GM20431 (cell line): Measurements from ENCODE around the gene SUGCT.
"Not testable (repeated sequence)": the region's sequence is repeated elsewhere in the genome, so short reads cannot be mapped to it uniquely, and the experiment has no call there.

ENCODE experiments used
- in situ Hi-C: fragments of 300-500 bp; cut with MseI, MboI; formaldehyde crosslinking; loops from one replicate; pipeline ENCODE4 v1.15.0; 2020; ENCODE audit warnings: low sequenced_read_pairs; ENCODE audit not compliant: unreplicated experiment

Gene SUGCT

GRCh38 chr7:40134428-40135316 is at the start of gene SUGCT, which contains the start of gene MPLKIP:
SUGCT (plus strand) TSS chr7:40135005.
MPLKIP (minus strand) TSS chr7:40134622; CDS start chr7:40134567, 55 bp downstream.
- in situ Hi-C loops, result no loop called here

- in situ Hi-C loops, result no loop called here
Measured at GRCh38 chr7:40092182-40092581, 42.6 kb upstream of the SUGCT start.

- in situ Hi-C loops, result no loop called here
Measured at GRCh38 chr7:40093631-40094350, 41.0 kb upstream of the SUGCT start.

- in situ Hi-C loops, result no loop called here
Measured at GRCh38 chr7:40095230-40095629, 39.6 kb upstream of the SUGCT start.

- in situ Hi-C loops, result no loop called here
Measured at GRCh38 chr7:40095695-40096327, 39.0 kb upstream of the SUGCT start.

- in situ Hi-C loops, result no loop called here
Measured at GRCh38 chr7:40097728-40098127, 37.1 kb upstream of the SUGCT start.

GRCh38 chr7:40098810-40099209 is 36.0 kb upstream of the SUGCT start:
- in situ Hi-C loops, result no loop called here

GRCh38 chr7:40099837-40100236 is 35.0 kb upstream of the SUGCT start:
- in situ Hi-C loops, result no loop called here

GRCh38 chr7:40101201-40101600 is 33.6 kb upstream of the SUGCT start:
- in situ Hi-C loops, result no loop called here

GRCh38 chr7:40102897-40103296 is 31.9 kb upstream of the SUGCT start:
- in situ Hi-C loops, result no loop called here

GRCh38 chr7:40105879-40106473 is 28.8 kb upstream of the SUGCT start:
- in situ Hi-C loops, result no loop called here

- in situ Hi-C loops, result no loop called here
Measured at GRCh38 chr7:40115936-40116335, 18.9 kb upstream of the SUGCT start.

- in situ Hi-C loops, result not testable (repeated sequence)
Measured at GRCh38 chr7:40117199-40117598, 17.6 kb upstream of the SUGCT start.

- in situ Hi-C loops, result not testable (repeated sequence)
Measured at GRCh38 chr7:40118201-40118600, 16.6 kb upstream of the SUGCT start.

- in situ Hi-C loops, result no loop called here
Measured at GRCh38 chr7:40120020-40120419, 14.8 kb upstream of the SUGCT start.

GRCh38 chr7:40122100-40122939 is 12.5 kb upstream of the SUGCT start:
- in situ Hi-C loops, result not testable (repeated sequence)

- in situ Hi-C loops, result no loop called here
Measured at GRCh38 chr7:40122940-40123254, 11.9 kb upstream of the SUGCT start.

GRCh38 chr7:40133561-40134427 is 1.0 kb upstream of the SUGCT start:
- in situ Hi-C loops, result no loop called here

- in situ Hi-C loops, result no loop called here
Measured at GRCh38 chr7:40135317-40135610, 459 bp downstream of the SUGCT start.
